Aorta (tissue), 5 donors: Measurements from ENCODE around the gene PRAC2. TPM values are rescaled to one million over a fixed set of nuclear protein-coding genes. Genes with fewer than 3 reads are reported as not detected.
"Not testable (repeated sequence)": the region's sequence is repeated elsewhere in the genome, so short reads cannot be mapped to it uniquely, and the experiment has no call there.

ENCODE experiments used
- ATAC-seq: fragments of 200-7000 bp; cut with Tn5 transposase; one replicate; pipeline ENCODE4 v1.9.1; 2022; ENCODE audit warnings: moderate library complexity; ENCODE audit not compliant: low FRiP score
- DNase-seq, 2 donors: peaks; one replicate each; pipeline ENCODE4 v3.0.0-alpha.2; 2020
- H3K27ac ChIP-seq, 2 donors: one replicate each; pipeline ENCODE4 v1.5.1; 2013; ENCODE audit warnings: low read length in 2 of 2, mild to moderate bottlenecking in 2 of 2, moderate library complexity in 2 of 2, control low read depth in 1 of 2, inconsistent platforms in 1 of 2, low read depth in 1 of 2
- H3K27me3 ChIP-seq, 2 donors: one replicate each; pipeline ENCODE4 v1.6.1; 2013; ENCODE audit warnings: control low read depth in 1 of 2, low read length in 1 of 2, mild to moderate bottlenecking in 1 of 2, moderate library complexity in 1 of 2; ENCODE audit not compliant: insufficient read depth in 2 of 2, control insufficient read depth in 1 of 2
- H3K36me3 ChIP-seq, 2 donors: one replicate each; pipeline ENCODE4 v1.6.1; 2013; ENCODE audit warnings: control low read depth in 1 of 2, low read length in 1 of 2, mild to moderate bottlenecking in 1 of 2; ENCODE audit not compliant: insufficient read depth in 2 of 2, control insufficient read depth in 1 of 2
- H3K4me1 ChIP-seq, 2 donors: one replicate each; pipeline ENCODE4 v1.6.1; 2013; ENCODE audit warnings: low read length in 2 of 2, control low read depth in 1 of 2, mild to moderate bottlenecking in 1 of 2, moderate library complexity in 1 of 2; ENCODE audit not compliant: insufficient read depth in 2 of 2, control insufficient read depth in 1 of 2
- H3K4me3 ChIP-seq, 2 donors: one replicate each; pipeline ENCODE4 v1.5.1; 2013; ENCODE audit warnings: low read length in 2 of 2, control low read depth in 1 of 2, mild to moderate bottlenecking in 1 of 2
- H3K9me3 ChIP-seq: one replicate; pipeline ENCODE4 v1.6.1; 2013; ENCODE audit warnings: mild to moderate bottlenecking, low read length; ENCODE audit not compliant: control insufficient read depth
- WGBS, 2 donors: extraction: QIAGEN DNeasy Blood & Tissue Kit; methylation state at CpG; one replicate each; pipeline ENCODE4 v1.1.7; 2013; 5-methylcytosine and 5-hydroxymethylcytosine counted together
- intact Hi-C, 2 donors: fragments of 100-400 bp; cut with DNase I; formaldehyde crosslinking; loops; one replicate each; pipeline versions ENCODE4 v1.14.2 to v1.15.0; 2022
- polyA plus RNA-seq, 2 donors: library from polyadenylated mRNA; stranded (reverse); fragments of 200-250 nt; gene quantifications; one replicate each; pipeline ENCODE4 v1.2.3, GENCODE V29; 2013
- total RNA-seq, 2 donors: library from RNA; stranded (reverse); fragmentation: NEBNext Ultra II Directional; extraction: Animal tissue kit (Norgen Biotek cat#: 25700); gene quantifications; one replicate each; pipeline ENCODE4 v1.2.1, GENCODE V29; 2021
- donor health status: healthy with polysubstance abuse.
- donor health status: Bipolar disorder and iron deficiency.
- donor health status: DM: no; HTN: no; CAD: no.
- donor health status: DM: no; HTN: no; CAD: no.
- donor health status: DM: yes; HTN: yes; CAD: no.

The PRAC2 gene
- total and polyA plus RNA-seq, 4 donors, result not detected

DNA sequence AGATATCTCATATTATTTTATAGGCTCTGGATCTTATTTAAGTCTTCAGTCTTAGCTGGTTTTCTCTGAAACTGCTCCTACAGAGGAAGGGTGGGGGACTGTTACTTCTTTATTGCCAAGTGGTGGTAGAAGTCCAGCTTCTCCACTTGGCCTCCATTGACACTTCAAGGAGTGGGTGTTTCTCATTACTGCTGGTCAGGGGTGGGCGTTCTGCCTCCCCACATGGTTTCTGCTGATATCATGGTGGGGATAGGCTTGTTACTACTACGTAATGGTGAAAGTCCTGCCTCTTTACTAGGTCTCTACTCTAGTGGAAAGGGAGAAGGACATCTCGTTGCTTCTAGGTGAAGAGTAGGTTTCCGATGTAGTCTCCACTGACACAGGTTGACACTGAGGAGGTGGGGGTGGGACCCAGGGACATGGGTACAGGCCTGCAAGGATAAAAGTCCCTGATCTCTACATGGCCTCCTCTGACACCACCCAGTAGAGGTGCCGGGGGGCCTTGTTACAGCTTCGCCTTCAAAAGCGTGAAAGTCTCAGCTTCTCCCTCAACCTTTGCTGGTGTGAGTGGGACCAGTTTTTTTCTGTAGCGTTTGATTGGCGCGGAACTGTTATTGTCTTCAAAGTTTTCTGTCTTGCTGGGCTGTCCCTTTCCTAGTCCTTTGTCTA is 21.0 kb upstream of the PRAC2 start:
- ATAC-seq, result no peak
- Histone ChIP-seq H3K36me3 (no peaks in the 10 kb centered on the region), H3K4me3 (no peak overlapping the region), H3K27ac (no peak overlapping the region), H3K27me3 (no peaks in the 10 kb centered on the region), H3K9me3 (no peaks in the 10 kb centered on the region), H3K4me1 (no peaks in the 10 kb centered on the region)
- intact Hi-C loops, result no loop called here
- no peak for DNase-seq
- WGBS, 2 donors, result 92 to 94% methylated on average over 10 of the region's 10 CpGs

DNA sequence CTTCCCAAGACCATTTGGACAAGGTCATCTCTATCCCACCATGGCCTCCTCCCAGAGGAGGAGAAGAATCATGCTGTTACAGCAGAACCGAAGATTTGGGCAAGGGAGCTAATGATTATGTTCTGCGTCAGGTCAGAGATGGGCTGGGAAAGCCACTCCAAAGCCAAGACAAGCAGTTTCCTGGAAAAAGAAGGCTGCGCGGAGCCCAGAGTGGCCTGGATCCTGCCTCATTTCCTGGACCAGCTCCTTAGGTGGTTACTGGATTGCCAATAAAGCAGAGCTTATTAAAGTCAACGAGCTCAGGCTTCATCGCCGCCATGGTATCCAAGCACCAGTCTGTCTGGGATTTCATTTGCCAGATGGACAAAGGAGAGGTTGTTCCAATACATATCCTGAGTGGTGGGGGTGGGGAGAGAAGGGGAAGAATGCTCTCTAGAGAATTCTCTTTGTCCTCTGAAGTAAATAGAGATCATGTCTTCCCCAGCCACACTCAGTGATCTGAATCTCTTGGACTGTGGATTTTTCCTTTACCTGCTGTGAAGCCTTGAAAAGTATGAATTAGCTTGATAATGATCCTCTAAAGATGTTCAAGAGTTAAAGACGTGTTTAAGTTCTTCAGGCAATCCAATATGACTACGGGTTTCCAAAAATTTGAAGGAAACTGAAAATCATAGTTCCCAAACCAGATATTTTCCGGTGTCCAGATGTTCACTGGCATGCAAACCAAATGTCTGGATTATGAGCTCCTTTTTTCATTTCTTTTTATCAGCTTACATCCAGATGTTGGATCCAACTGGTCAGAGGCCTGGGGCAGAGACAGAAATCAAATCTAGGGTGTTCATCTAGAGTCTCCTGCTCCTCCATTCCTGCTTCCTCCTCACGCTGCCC is 18.4 kb upstream of the PRAC2 start:
- WGBS, 2 donors, result 77 to 78% methylated on average over 11 of the region's 11 CpGs
- Histone ChIP-seq H3K4me1 (no peaks in the 10 kb centered on the region), H3K4me3 (no peak overlapping the region), H3K27me3 (no peaks in the 10 kb centered on the region), H3K9me3 (no peaks in the 10 kb centered on the region), H3K27ac (no peak overlapping the region), H3K36me3 (no peaks in the 10 kb centered on the region)
- no peak for DNase-seq
- ATAC-seq, result no peak
- intact Hi-C loops, result no loop called here

DNA sequence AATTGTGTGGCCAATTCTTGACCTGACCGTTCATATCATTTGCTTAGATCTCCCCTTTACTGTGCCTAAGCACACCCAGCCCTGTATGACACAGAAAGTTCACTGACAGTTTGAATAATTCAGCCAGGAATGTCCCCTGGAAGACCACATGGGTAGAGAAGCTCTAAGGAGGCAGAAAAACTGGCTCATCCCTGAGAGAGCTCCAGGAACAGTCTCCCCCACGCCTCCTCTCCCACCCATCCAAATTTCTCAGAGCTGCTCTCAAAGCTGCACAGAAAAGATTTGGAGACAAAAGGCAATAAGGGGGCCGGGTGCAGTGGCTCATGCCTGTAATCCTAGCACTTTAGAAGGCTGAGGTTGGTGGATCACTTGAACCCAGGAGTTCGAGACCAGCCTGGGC is 11.9 kb upstream of the PRAC2 start:
- Histone ChIP-seq H3K4me1 (no peaks in the 10 kb centered on the region), H3K4me3 (no peak overlapping the region), H3K9me3 (no peaks in the 10 kb centered on the region), H3K27ac (no peak overlapping the region), H3K36me3 (no peaks in the 10 kb centered on the region), H3K27me3 (no peaks in the 10 kb centered on the region)
- intact Hi-C loops, result no loop called here
- 56 to 63% methylated on average over 4 of the region's 4 CpGs for WGBS, 2 donors
- ATAC-seq, result no peak
- no peak for DNase-seq

DNA sequence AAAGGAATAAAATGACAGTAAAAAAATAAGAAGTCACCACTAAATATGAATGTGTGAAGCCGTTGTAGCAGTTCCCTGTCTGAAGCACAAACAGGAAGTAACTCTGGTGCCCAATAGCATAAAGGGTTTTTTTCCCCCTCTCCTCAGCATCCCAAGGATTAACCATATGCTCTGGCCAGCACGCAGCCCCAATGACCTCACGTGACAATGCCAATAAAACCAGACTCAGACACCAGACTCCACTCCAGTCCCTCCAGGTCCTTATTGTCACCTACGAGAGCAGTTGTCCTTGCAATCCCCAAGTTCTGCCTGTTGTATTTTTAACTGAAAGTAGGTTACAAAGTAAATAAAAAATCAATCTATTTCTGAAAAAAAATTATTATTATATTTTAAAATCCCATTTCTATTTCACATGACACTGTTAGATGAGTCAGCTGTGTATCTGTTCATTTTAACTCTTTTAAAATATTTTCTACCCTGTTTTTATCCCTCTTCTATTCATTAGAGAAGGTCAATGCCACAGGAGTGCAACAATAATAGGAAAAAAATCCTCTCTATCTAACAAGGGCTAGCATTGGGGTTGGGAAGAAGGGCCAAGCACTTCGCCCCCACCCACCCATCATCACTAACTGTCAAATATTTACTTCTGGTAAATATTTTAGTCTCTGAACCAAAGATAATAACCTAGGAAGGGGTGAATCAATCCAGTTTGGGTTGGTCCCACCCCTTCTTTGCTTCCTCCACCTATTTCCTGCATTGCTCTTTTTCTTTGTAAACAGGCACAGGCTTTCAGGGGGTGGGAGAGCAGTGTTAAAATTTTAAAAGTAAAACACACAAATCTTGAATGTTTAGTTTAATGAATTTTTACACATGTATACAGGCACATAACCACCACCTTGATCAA is 7.2 kb upstream of the PRAC2 start:
- Histone ChIP-seq H3K4me3 (no peak overlapping the region), H3K36me3 (no peaks in the 10 kb centered on the region), H3K27ac (no peak overlapping the region), H3K9me3 (no peaks in the 10 kb centered on the region), H3K27me3 (peaks cover 0 to 4% of the 10 kb centered on the region in 2 donors), H3K4me1 (no peaks in the 10 kb centered on the region)
- WGBS, 2 donors, result 25 to 31% methylated on average over 5 of the region's 5 CpGs
- ATAC-seq, result no peak
- intact Hi-C loops, result no loop called here
- no peak for DNase-seq

DNA sequence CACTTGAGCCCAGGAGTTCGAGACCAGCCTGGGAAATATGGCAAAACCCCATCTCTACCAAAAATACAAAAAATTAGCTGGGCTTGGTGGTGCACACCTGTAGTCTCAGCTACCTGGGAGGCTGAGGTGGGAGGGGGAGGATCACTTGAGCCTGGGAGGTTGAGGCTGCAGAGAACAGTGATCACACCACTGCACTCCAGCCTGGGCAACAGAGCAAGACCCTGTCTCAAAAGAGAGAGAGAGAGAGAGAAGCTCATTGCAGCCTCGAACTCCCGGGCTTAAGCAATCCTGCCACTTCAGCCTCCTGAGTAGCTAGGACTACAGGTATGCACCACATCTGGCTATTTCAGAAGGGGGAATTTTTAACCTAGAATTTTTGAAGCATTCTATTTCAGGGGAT is 6.4 kb upstream of the PRAC2 start:
- DNase-seq, H3K4me1 ChIP-seq, H3K9me3 ChIP-seq, H3K4me3 ChIP-seq, H3K27ac ChIP-seq, ATAC-seq, intact Hi-C loops, H3K27me3 ChIP-seq, H3K36me3 ChIP-seq: not testable (repeated sequence)
- WGBS, 2 donors, result 66 to 72% methylated on average over 3 of the region's 3 CpGs

DNA sequence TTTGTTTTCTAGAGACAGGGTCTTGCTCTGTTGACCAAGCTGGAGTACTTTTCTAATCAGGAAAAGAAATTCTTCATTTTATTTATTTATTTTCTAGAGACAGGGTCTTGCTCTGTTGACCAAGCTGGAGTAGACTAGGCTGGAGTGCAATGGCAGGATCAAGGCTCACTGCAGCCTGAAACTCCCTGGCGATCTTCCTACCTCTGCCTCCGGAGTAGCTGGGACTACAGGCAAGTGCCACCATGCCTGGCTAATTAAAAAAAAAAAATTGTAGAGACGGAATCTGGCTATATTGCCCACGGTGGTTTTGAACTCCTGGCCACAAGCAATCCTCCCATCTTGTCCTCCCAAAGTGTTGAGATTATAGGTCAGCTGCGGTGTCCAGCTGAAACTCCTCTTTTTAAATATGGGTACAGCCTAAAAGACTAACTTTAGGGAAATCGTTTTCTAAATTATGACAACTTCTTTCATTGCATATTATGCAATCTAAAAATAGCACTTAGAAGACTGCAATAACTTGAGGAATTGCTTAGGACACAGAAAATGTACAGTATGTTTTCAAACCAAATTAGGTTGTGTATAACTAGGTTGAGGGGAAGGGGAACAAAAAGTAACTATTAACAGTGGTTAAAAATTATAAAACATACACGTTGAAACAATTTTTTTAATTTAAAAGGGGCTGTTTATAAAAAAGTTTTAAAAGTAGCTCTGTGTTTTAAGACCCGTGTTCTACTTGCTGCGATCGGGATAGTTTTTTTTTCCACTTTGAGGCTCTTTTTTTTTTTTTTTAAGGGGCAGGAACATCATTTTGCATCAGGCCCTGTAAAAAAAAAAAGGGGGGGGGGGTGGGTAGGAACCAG is 5.4 kb upstream of the PRAC2 start:
- Histone ChIP-seq H3K4me3 (no peak overlapping the region), H3K36me3 (no peaks in the 10 kb centered on the region), H3K27me3 (peaks cover 0 to 4% of the 10 kb centered on the region in 2 donors), H3K9me3 (no peaks in the 10 kb centered on the region), H3K27ac (no peak overlapping the region), H3K4me1 (no peaks in the 10 kb centered on the region)
- ATAC-seq (no peak), DNase-seq (no peak)
- intact Hi-C loops, result no loop called here
- WGBS, 2 donors, result 15 to 17% methylated on average over 10 of the region's 10 CpGs

DNA sequence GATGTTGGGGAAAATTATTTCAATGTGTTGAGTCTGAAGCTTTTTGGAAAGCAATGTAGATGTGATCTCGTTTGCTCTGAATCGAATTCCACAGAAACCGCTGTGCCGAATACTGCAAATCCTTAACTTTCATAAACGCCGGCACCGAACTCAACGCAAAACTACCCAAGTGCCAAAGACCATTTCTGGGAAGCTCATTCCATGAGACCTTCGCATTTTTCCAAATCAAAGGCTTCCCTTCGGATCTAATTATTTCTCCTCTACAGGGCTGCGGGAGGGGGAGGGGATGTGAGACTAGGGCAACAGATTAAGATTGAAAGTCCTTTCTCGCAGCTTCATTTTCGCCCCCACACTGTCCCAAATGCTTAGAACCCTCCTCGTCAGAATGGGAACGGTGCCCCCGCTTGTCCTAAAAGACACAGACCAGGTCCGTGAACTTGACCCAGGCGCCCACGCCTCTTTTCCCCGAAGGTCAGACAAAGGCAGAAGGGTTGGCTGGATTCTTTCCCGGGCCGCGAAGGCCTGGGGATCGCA is 4.7 kb upstream of the PRAC2 start:
- Histone ChIP-seq H3K9me3 (no peaks in the 10 kb centered on the region), H3K27me3 (peaks cover 0 to 4% of the 10 kb centered on the region in 2 donors), H3K36me3 (no peaks in the 10 kb centered on the region), H3K4me1 (no peaks in the 10 kb centered on the region), H3K4me3 (no peak overlapping the region), H3K27ac (no peak overlapping the region)
- no peak for ATAC-seq
- 21% methylated on average over 24 of the region's 24 CpGs for WGBS, 2 donors
- no peak for DNase-seq
- intact Hi-C loops, result no loop called here
